NCI-H2227 (cell line): Measurements from ENCODE around the gene MTMR10.

ENCODE experiments used
- DNase-seq: peaks from one replicate; lab custom pipeline; 2025; ENCODE audit not compliant: unreplicated experiment; lab: John Stamatoyannopoulos, UW

The MTMR10 gene

DNA sequence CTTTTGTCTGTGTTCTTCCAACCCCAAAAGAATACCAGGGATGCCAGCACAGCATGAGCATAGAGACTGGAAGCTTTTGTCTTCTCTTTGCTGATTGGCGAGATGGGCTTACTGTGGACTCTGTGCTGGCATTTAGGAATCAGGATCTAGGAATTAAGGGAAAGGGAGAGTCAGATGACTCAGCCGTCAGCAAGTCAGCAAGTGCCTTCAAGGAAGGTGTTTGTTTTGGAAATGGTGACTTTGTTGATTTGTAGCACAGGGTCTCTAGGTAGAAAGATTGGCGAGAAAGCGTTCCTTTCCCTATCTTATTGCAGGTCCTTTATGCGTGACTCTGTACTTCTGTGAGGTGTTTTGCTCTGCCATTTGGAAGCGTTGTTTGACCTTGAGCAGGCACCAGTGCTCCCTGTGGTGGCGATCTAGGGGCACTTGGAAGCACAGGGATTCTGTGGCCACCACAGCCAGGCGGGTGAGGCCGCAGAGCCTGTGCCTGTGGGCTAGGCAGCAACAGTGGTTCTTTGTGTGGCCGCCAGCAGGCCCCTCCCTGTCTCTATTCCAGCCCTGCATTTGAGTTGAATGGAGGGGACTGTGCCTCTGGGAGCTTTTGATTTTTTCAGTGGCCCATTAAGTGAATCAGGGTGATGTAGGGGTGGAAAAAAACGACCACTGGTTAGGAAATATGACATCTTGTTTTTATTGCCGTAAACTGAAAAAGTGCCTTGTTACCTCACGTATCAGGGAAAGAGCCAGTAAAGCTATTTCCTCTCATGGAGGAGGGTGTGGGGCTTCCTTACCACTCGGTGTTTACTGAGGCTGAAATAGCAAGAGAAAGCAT is 68.7 kb downstream of the MTMR10 start:
- no peak for DNase-seq

- DNase-seq, result no peak
Measured at GRCh38 chr15:30921781-30922479, 69.5 kb downstream of the MTMR10 start.

GRCh38 chr15:30921106-30921505 is 70.3 kb downstream of the MTMR10 start:
- no peak for DNase-seq

GRCh38 chr15:30919877-30920550 is 71.4 kb downstream of the MTMR10 start:
- DNase-seq, result no peak

DNA sequence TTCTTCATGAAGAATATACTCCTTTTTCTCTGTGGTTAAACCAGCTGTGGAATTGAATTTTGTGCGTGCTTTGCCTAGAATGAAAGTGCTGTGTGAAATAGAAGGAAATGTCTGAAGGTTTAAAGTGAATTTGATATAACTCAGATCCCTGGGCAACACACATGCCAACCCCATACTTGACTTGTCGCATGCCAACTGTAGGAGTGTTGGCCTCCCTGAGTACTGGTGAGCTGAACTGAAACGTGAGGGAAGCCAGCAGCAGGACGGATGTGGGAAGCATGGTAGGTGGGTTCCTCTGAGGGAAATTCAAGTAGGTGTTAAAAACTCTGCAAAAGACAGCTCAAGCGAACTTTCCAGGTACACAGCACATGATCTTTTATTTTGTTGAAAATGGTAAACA is 73.1 kb downstream of the MTMR10 start:
- DNase-seq, result no peak

DNA sequence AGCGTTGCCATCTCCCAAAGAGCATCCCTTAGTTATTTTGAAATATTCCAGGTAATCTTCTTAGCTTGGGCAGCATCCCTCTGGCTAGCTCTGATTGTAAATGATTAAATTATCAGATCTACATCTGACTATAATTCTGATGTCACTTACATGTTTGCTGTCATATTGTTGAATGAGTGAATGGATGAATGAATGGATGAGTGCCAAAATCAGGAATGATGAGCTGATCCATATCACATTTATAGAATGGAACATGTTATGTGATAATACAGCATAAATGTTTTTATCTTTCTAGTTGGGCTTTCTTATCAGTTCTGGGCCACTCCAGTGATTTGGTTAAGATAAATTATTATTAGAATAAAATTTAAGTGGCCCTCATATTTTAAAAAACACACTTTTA is 73.8 kb downstream of the MTMR10 start:
- no peak for DNase-seq

GRCh38 chr15:30917013-30917412 is 74.4 kb downstream of the MTMR10 start:
- DNase-seq, result no peak

GRCh38 chr15:30913761-30914160 is 77.7 kb downstream of the MTMR10 start:
- DNase-seq, result no peak

DNA sequence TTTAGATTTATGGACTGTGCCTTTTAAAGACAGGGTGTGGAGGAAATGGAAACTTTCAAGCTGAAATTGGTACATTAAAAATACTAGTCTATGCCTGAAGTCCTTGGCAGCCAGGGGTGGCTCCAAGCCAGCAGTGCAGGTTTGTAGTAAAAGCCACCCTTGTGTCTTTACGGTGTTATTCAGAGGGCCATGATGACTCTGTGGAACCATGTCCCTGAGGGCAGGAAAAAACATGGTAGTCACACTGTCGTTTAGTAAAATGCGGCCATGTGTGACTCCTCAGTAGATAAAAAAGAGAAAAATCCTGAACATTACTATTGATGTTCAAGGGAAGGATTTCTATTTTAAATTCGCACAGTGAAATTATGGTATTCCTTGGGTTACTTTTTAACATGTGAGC is 85.1 kb downstream of the MTMR10 start:
- DNase-seq, result no peak

DNA sequence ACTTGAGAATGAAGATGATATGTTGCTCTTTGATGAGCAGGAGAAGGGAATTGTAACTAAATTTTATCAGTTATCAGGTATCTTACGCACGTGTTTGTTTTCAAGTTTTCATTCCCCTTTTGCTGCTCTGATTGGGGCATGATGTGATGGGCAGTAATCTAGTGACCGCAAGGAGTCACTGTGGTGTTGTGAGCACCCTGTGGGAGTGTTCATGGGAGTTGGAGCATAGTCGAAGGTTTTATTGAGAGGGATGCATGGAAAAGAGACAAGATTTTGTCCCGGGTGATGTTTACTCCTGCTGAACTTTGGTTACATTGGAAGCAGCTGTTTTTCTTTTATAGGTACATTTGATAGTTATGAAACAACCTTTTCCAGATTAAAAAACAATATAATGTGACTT is 85.6 kb downstream of the MTMR10 start:
- no peak for DNase-seq

DNA sequence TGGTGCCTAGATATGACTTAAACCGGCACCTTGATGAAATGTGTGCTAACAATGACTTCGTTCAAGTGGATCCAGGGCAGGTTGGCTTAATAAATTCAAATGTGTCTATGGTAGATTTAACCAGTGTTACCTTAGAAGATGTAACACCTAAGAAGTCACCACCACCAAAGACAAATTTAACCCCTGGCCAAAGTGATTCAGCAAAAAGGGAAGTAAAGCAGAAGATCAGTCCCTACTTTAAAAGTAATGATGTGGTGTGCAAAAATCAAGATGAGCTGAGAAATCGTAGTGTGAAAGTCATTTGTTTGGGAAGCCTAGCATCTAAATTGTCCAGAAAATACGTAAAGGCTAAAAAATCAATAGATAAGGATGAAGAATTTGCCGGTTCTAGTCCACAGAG is 86.6 kb downstream of the MTMR10 start:
- no peak for DNase-seq

- DNase-seq, result peak; percentile 82
Measured at GRCh38 chr15:30903497-30904187, 87.8 kb downstream of the MTMR10 start, which contains the start of gene FAN1. Gene FAN1, plus strand, starts transcription at chr15:30903915. Its CDS starts 749 bp downstream, at chr15:30904664.

- no peak for DNase-seq
Measured at GRCh38 chr15:30901889-30902288, 89.5 kb downstream of the MTMR10 start.

GRCh38 chr15:30896211-30896606 is 95.2 kb downstream of the MTMR10 start:
- DNase-seq, result no peak

DNA sequence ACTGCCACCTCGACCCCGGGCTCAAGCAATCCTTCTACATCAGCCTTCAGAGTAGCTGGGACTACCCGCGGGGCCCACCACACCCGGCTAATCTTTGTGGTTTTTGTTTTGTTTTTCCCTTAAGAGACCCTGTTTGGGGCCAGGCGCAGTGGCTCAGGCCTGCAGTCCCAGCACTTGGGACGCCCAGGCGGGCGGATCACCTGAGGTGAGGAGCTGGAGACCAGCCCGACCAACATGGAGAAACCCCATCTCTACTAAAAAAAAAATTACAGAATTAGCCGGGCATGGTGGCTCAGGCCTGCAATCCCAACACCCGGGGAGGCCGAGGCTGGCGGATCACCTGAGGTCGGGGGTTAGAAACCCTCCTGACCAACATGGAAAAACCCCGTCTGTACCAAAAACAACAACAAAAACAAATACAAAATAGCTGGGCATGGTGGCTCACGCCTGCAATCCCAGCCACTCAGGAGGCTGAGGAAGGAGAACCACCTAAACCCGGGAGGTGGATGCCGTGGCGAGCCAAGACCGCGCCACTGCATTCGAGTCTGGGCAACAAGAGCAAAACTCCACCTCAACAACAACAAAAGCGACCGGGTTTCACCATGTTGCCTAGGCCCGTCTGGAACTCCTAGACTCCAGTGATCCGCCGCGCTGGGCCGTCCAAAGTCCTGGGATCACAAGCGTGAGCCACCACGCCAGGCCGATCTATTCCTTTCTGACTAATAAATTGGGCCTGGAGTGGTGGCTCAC is 95.8 kb downstream of the MTMR10 start:
- DNase-seq, result no peak

DNA sequence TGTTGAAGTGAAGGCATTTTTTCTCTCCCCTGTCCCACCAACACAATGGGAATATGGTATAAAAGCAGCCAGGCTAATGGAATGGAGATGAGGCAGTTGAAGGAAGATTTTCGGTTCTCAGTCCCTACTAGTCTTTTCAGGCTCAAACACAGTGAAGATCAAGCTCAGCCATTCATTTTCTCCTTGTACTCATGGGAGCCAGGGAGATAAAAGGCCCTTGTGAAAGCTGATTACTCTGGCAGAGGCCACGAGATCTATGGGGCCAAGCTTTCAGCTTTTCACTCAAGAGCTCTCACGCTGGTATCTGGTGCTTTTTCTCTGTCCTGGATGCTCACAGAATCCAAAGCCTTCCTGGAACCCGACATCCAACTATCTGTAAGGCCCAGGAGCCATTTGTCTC is 102.2 kb downstream of the MTMR10 start:
- peak; percentile 2 for DNase-seq
